ENCODE data around the gene RNF225. TPM values are rescaled to one million over a fixed set of nuclear protein-coding genes. Genes with fewer than 3 reads are reported as not detected.

RNF225 gene
- total and polyA plus RNA-seq, 2 of the 13 experiments (the other 11 are each of a cell fraction or from before 2014, with no cell fraction given) = not detected

GRCh38 chr19:58380662-58381459 is 14.6 kb upstream of the RNF225 start, which contains the start of gene ZNF837 (continued):
- TF ChIP-seq HBP1 (CRISPR knock-in tag; IDR thresholded peaks at IDR 0.05; ENCODE audit: low read depth) (peak; percentile 86; the same call in 1 of the 2 replicates), ETV6 (CRISPR knock-in tag; conservative IDR thresholded peaks at IDR 0.05) (no peak; the same call in 1 of the 2 replicates), ZNF3 (CRISPR knock-in tag; IDR thresholded peaks at IDR 0.05) (no peak), PHF21A (CRISPR knock-in tag; IDR thresholded peaks at IDR 0.05) (peak; percentile 85), U2AF1 (optimal IDR thresholded peaks at IDR 0.05; ENCODE audit: low read depth, low read length) (no peak), CERS6 (CRISPR knock-in tag; IDR thresholded peaks at IDR 0.05) (no peak), ATF2 (CRISPR knock-in tag; IDR thresholded peaks at IDR 0.05) (peak; percentile 81; the same call in 1 of the 2 replicates), SRSF1 (optimal IDR thresholded peaks at IDR 0.05; ENCODE audit: low read depth, low read length) (peak; percentile 72), ZNF746 (CRISPR knock-in tag; IDR thresholded peaks at IDR 0.05) (peak; percentile 68; the same call in 1 of the 2 replicates), MIXL1 (CRISPR knock-in tag; IDR thresholded peaks at IDR 0.05) (peak; percentile 89), KMT2B (CRISPR knock-in tag; IDR thresholded peaks at IDR 0.05) (peak; percentile 91), KLF6 (CRISPR knock-in tag; IDR thresholded peaks at IDR 0.05) (peak; percentile 89; the same call in 1 of the 2 replicates), ZNF749 (CRISPR knock-in tag; IDR thresholded peaks at IDR 0.05; ENCODE audit: borderline replicate concordance) (0 out of 2 replicates have a peak, but pooled peaks have one; percentile 67), TARDBP (CRISPR knock-in tag; IDR thresholded peaks at IDR 0.05) (peak; percentile 90), PHF5A (CRISPR knock-in tag; IDR thresholded peaks at IDR 0.05; ENCODE audit: low read depth, unreplicated experiment) (peak; percentile 84), BCL3 (CRISPR knock-in tag; IDR thresholded peaks at IDR 0.05) (no peak; the same call in 1 of the 2 replicates), SUZ12 (IDR thresholded peaks at IDR 0.05; ENCODE audit: low read depth, low read length) (peak; percentile 47), KLF13 (CRISPR knock-in tag; IDR thresholded peaks at IDR 0.05) (no peak), ZSCAN21 (CRISPR knock-in tag; IDR thresholded peaks at IDR 0.05; ENCODE audit: borderline replicate concordance) (peak; percentile 82; the same call in 1 of the 2 replicates), IKZF1 (IDR thresholded peaks at IDR 0.05) (no peak), BRF2 (CRISPR knock-in tag; IDR thresholded peaks at IDR 0.05) (0 out of 2 replicates have a peak, but pooled peaks have one; percentile 37), ZNF30 (CRISPR knock-in tag; IDR thresholded peaks at IDR 0.05) (0 out of 2 replicates have a peak, but pooled peaks have one; percentile 55), ZMYM3 (CRISPR knock-in tag; IDR thresholded peaks at IDR 0.05) (no peak), PAWR (CRISPR knock-in tag; IDR thresholded peaks at IDR 0.05; ENCODE audit: borderline replicate concordance) (no peak), ZNF577 (CRISPR knock-in tag; IDR thresholded peaks at IDR 0.05; ENCODE audit: borderline replicate concordance, low read depth) (no peak)
